ENCODE data around the gene CACNA1C. TPM values are rescaled to one million over a fixed set of nuclear protein-coding genes. Genes with fewer than 3 reads are reported as not detected.

Gene CACNA1C
- total and polyA plus RNA-seq, 2 donors (not counting 1 experiment from before 2014, with no cell fraction given), result 0.01 to 0.02 TPM

- no peaks in the 10 kb centered on the region for H3K4me1 ChIP-seq (ENCODE audit: control insufficient read depth in 2 of 2, insufficient read depth in 2 of 2, low read length in 2 of 2)
Observed at GRCh38 chr12:2341051-2341751, 288.4 kb downstream of the CACNA1C start.

More at GRCh38 chr12:2341051-2341751, 288.4 kb downstream of the CACNA1C start:
- ATAC-seq (ENCODE audit: low read depth) (no peak), DNase-seq (no peak)
- Histone ChIP-seq H4K20me1 (ENCODE audit: control insufficient read depth, insufficient read depth, low read length, poor library complexity, severe bottlenecking) (no peaks in the 10 kb centered on the region), H3K4me3 (ENCODE audit: control extremely low read depth in 1 of 5, extremely low read depth in 1 of 5, insufficient read depth in 1 of 5, low read depth in 2 of 5, low read length in 4 of 5) (no peak overlapping the region), H3K9me3 (ENCODE audit: control extremely low read depth in 1 of 3, control insufficient read depth in 2 of 3, insufficient read depth in 1 of 3, low read length in 2 of 3) (no peaks in the 10 kb centered on the region), H3K27me3 (replicated peaks in 1 of 4; ENCODE audit: control extremely low read depth in 1 of 4, control insufficient read depth in 3 of 4, insufficient read depth in 4 of 4, low read length in 3 of 4) (peaks cover 0 to 8% (median 0%) of the 10 kb centered on the region in 4 experiments), H3K36me3 (replicated peaks in 1 of 2; ENCODE audit: control extremely low read depth in 1 of 2, control insufficient read depth in 1 of 2, extremely low read depth in 1 of 2, insufficient read depth in 2 of 2, low read length in 1 of 2) (no peaks in the 10 kb centered on the region), H3K27ac (ENCODE audit: low read length in 2 of 2) (no peak overlapping the region), H3K79me2 (ENCODE audit: control insufficient read depth, insufficient read depth, low read length) (no peaks in the 10 kb centered on the region), H2AFZ (ENCODE audit: insufficient read depth, low read depth, low read length, poor library complexity, severe bottlenecking) (no peak overlapping the region), H3K9ac (ENCODE audit: low read length) (no peak overlapping the region), H3K4me2 (replicated peaks; ENCODE audit: low read depth, low read length, poor library complexity, severe bottlenecking) (no peak overlapping the region)
- no peak overlapping the region for H3K4me3 Mint-ChIP-seq
- intact Hi-C loops (cut with micrococcal nuclease), result no loop called here
- CTCF ChIA-PET, result no interaction called here
- no peak for TF ChIP-seq CTCF (IDR thresholded peaks at IDR 0.05)
- no peak for TF ChIP-seq EZH2 (IDR thresholded peaks at IDR 0.05; ENCODE audit: borderline replicate concordance, insufficient read depth, low read depth, low read length, poor library complexity, severe bottlenecking)
- no peaks in the 10 kb centered on the region for H3K9me3 Mint-ChIP-seq (ENCODE audit: insufficient read depth)
- WGBS (ENCODE audit: insufficient coverage), result 91% methylated on average over 14 of the region's 15 CpGs
- H3K4me1 Mint-ChIP-seq, result no peaks in the 10 kb centered on the region
- H3K27ac Mint-ChIP-seq, result no peak overlapping the region
- peaks cover 10% of the 10 kb centered on the region for H3K27me3 Mint-ChIP-seq
- POLR2A ChIA-PET, result no interaction called here

Data from B cell (primary cell).